Peyer's patch (tissue), 4 donors: ENCODE measurements around the gene LRRC51.

Experiments
- CTCF ChIP-seq, 6 experiments: fragments of 450-650 bp in 4 of 6; fragments of 200-600 bp in 2 of 6; sonication (generic) in 1 of 6; IDR thresholded peaks; one replicate each; pipeline ENCODE4 v1.5.1; 2017 to 2019; ENCODE audit warnings: antibody characterized with exemption in 6 of 6, mild to moderate bottlenecking in 3 of 6, moderate library complexity in 1 of 6
- POLR2A ChIP-seq, 2 donors: fragments of 450-650 bp; IDR thresholded peaks; one replicate each; pipeline ENCODE4 v1.5.1; 2017; ENCODE audit warnings: antibody characterized with exemption in 2 of 2, mild to moderate bottlenecking in 2 of 2, moderate library complexity in 2 of 2

DNA sequence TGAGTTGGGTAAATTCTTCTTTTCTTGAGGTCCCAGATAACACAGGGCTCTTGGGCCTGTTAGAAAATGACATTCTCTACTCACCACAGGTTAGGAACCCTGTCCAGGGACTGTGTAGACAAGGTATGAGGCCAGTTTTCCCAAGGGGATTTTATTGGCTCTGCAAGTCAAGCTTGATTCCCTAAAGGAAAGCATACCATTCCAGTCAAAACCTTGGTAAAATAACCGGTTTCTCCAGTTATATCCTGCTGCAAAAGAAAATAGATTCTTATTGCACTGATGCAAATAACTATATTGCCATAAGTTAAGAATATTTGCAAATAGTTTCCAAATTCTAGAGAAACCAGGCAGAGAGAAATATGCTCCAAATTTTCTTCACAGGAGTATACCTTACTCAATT, 45.3 kb downstream of the LRRC51 start:
- no peak for TF ChIP-seq CTCF (IDR thresholded peaks at IDR 0.05)
- no peak for TF ChIP-seq POLR2A (IDR thresholded peaks at IDR 0.05)
